Liver (tissue), 9 donors: ENCODE measurements around the gene KCNK16. TPM values are rescaled to one million over a fixed set of nuclear protein-coding genes. Genes with fewer than 3 reads are reported as not detected.

Experiments
- DNase-seq: peaks from one replicate; pipeline ENCODE4 v3.0.0-alpha.2; 2017; ENCODE audit warnings: low spot score
- H3K27ac ChIP-seq, 2 donors: one replicate each; pipeline ENCODE4 v1.7.0; 2013; ENCODE audit warnings: inconsistent platforms in 2 of 2, low read length in 2 of 2, control low read depth in 1 of 2, low read depth in 1 of 2, mild to moderate bottlenecking in 1 of 2
- H3K27me3 ChIP-seq, 4 donors: one replicate each; pipeline versions ENCODE4 v1.6.1 to v1.7.0; 2013; ENCODE audit warnings: low read length in 3 of 4, inconsistent platforms in 1 of 4, mild to moderate bottlenecking in 1 of 4, moderate library complexity in 1 of 4; ENCODE audit not compliant: control insufficient read depth in 4 of 4, insufficient read depth in 4 of 4
- H3K36me3 ChIP-seq, 4 donors: one replicate each; pipeline versions ENCODE4 v1.6.1 to v1.7.0; 2013; ENCODE audit warnings: low read length in 3 of 4, mild to moderate bottlenecking in 3 of 4, low read depth in 1 of 4, moderate library complexity in 1 of 4; ENCODE audit not compliant: control insufficient read depth in 4 of 4, insufficient read depth in 3 of 4
- H3K4me1 ChIP-seq, 4 donors: one replicate each; pipeline versions ENCODE4 v1.6.1 to v1.7.0; 2013; ENCODE audit warnings: low read length in 3 of 4, mild to moderate bottlenecking in 3 of 4, moderate library complexity in 1 of 4; ENCODE audit not compliant: control insufficient read depth in 4 of 4, insufficient read depth in 4 of 4
- H3K4me3 ChIP-seq, 3 donors: one replicate each; pipeline versions ENCODE4 v1.6.1 to v1.7.0; 2013; ENCODE audit warnings: low read length in 3 of 3, control low read depth in 1 of 3, low read depth in 1 of 3, mild to moderate bottlenecking in 1 of 3
- H3K9ac ChIP-seq, 2 donors: one replicate each; pipeline ENCODE4 v1.7.0; 2013; ENCODE audit warnings: low read length in 2 of 2, mild to moderate bottlenecking in 2 of 2, moderate library complexity in 2 of 2, control low read depth in 1 of 2, low read depth in 1 of 2
- H3K9me3 ChIP-seq, 4 donors: one replicate each; pipeline versions ENCODE4 v1.6.1 to v1.7.0; 2013; ENCODE audit warnings: low read length in 3 of 4; ENCODE audit not compliant: control insufficient read depth in 4 of 4
- EGR1 ChIP-seq, 2 donors: IDR thresholded peaks; 2 replicates each; pipeline ENCODE4 v1.6.1; 2016 to 2018; ENCODE audit warnings: antibody characterized with exemption in 2 of 2, low read depth in 2 of 2
- FOXA1 ChIP-seq: IDR thresholded peaks from 2 replicates; pipeline ENCODE4 v1.6.1; 2016; ENCODE audit warnings: antibody characterized with exemption
- FOXA2 ChIP-seq: IDR thresholded peaks from 2 replicates; pipeline ENCODE4 v1.6.1; 2016; ENCODE audit warnings: antibody characterized with exemption
- GABPA ChIP-seq, 2 donors: IDR thresholded peaks in 1 of 2; conservative IDR thresholded peaks in 1 of 2; 2 replicates each; pipeline ENCODE4 v1.6.1; 2016; ENCODE audit warnings: antibody characterized with exemption in 2 of 2, mild to moderate bottlenecking in 1 of 2, moderate library complexity in 1 of 2
- HNF4A ChIP-seq, 2 donors: conservative IDR thresholded peaks; 2 replicates each; pipeline ENCODE4 v1.6.1; 2016; ENCODE audit warnings: antibody characterized with exemption in 2 of 2, mild to moderate bottlenecking in 2 of 2
- HNF4G ChIP-seq: IDR thresholded peaks from 2 replicates; pipeline ENCODE4 v1.6.1; 2016; ENCODE audit warnings: antibody characterized with exemption
- JUND ChIP-seq, 2 donors: IDR thresholded peaks; 2 replicates each; pipeline ENCODE4 v1.6.1; 2016; ENCODE audit warnings: antibody characterized with exemption in 2 of 2
- NR2F2 ChIP-seq: IDR thresholded peaks from 2 replicates; pipeline ENCODE4 v1.6.1; 2016; ENCODE audit warnings: antibody characterized with exemption
- RAD21 ChIP-seq, 2 donors: IDR thresholded peaks; 2 replicates each; pipeline ENCODE4 v1.6.1; 2016; ENCODE audit warnings: antibody characterized with exemption in 2 of 2, mild to moderate bottlenecking in 2 of 2
- SP1 ChIP-seq: IDR thresholded peaks from 2 replicates; pipeline ENCODE4 v1.6.1; 2018; ENCODE audit warnings: antibody characterized with exemption, mild to moderate bottlenecking
- TAF1 ChIP-seq: conservative IDR thresholded peaks from 2 replicates; pipeline ENCODE4 v1.6.1; 2016; ENCODE audit warnings: antibody characterized with exemption, mild to moderate bottlenecking
- YY1 ChIP-seq: IDR thresholded peaks from 2 replicates; pipeline ENCODE4 v1.6.1; 2016; ENCODE audit warnings: antibody characterized with exemption, mild to moderate bottlenecking
- WGBS: extraction: QIAGEN DNeasy Blood & Tissue Kit; methylation state at CpG from one replicate; pipeline ENCODE4 v1.1.7; 2013; 5-methylcytosine and 5-hydroxymethylcytosine counted together
- polyA plus RNA-seq, 2 donors: library from polyadenylated mRNA; stranded (reverse) in 1 of 2; unstranded in 1 of 2; fragments of 200-250 nt in 1 of 2; fragments of >200 nt in 1 of 2; fragmentation: Nextera tagmentation in 1 of 2; extraction: Ambion mirVana in 1 of 2; gene quantifications; one replicate each; pipeline versions ENCODE4 v1.2.1 to v1.2.3, GENCODE V29; 2013 to 2015
- total RNA-seq, 2 donors: library from RNA; depleted of rRNA; stranded (reverse); fragments of >200 nt; gene quantifications; one replicate each; pipeline ENCODE4 v1.2.3, GENCODE V29; 2014
- TF ChIP-seq, protein P1 (sequence below): IDR thresholded peaks from 2 replicates; pipeline ENCODE4 v1.6.1; 2016; ENCODE audit warnings: antibody characterized with exemption
- TF ChIP-seq, protein P2 (sequence below): IDR thresholded peaks from 2 replicates; pipeline ENCODE4 v1.6.1; 2016; ENCODE audit warnings: antibody characterized with exemption
- TF ChIP-seq, protein P3 (sequence below): IDR thresholded peaks from 2 replicates; pipeline ENCODE4 v1.6.1; 2016; ENCODE audit warnings: antibody characterized with exemption
- TF ChIP-seq, protein P4 (sequence below): fragments of 150-350 bp; IDR thresholded peaks from 2 replicates; pipeline ENCODE4 v1.5.1; 2017; ENCODE audit warnings: improper control_type of control experiment, low read depth, low read length; ENCODE audit not compliant: missing input control
- TF ChIP-seq, protein P5 (sequence below): IDR thresholded peaks from 2 replicates; pipeline ENCODE4 v1.6.1; 2016; ENCODE audit warnings: antibody characterized with exemption, mild to moderate bottlenecking
- donor health status: healthy.
- donor health status: healthy.
- donor health status: healthy.
- donor health status: healthy.
- donor health status: healthy.

The KCNK16 gene
- total RNA-seq (not detected), polyA plus RNA-seq (not detected)

DNA sequence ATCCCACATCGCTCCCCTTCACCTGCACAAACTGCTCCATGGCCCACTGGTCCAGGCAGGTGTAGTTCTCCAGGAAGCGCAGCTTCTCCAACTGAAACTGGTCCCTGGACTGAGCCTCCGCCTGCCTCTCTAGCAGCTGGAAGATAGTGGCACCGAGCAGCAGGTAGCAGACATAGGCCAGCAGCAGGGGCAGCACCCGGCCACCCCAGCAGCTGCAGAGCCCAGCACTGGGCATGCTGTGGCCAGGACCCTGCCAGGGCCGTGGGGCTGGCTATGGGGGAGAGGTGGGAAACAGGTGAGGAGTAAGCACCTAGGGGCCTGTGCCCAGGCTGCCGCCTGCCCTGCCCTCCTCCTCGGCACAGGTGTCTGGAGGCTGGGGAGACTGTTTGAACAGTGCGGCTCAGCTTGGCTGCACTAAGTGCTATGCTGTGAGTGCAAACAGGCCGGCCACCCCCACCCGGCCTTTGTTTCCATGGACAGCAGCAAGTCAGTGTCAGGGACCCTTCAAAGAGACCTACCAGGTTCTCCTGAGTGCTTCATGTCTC lies at the start of gene KCNK16:
KCNK16 (minus strand) TSS at position 397 of the 545 bp plus-strand sequence; CDS start at position 235, 162 bp downstream.
- H3K36me3 ChIP-seq = no peaks in the 10 kb centered on the region
- no peaks in the 10 kb centered on the region for H3K4me1 ChIP-seq
- 78% methylated on average over 11 of the region's 11 CpGs for WGBS
- H3K27ac ChIP-seq = no peak within 1 kb of the TSS
- no peak for DNase-seq
- no peak within 1 kb of the TSS for H3K4me3 ChIP-seq
- no peak within 1 kb of the TSS for H3K9ac ChIP-seq
- H3K27me3 ChIP-seq = peaks cover 0 to 2% (median 0%) of the 10 kb centered on the region in 4 donors
- no peaks in the 10 kb centered on the region for H3K9me3 ChIP-seq
- TF ChIP-seq, protein P1, sequence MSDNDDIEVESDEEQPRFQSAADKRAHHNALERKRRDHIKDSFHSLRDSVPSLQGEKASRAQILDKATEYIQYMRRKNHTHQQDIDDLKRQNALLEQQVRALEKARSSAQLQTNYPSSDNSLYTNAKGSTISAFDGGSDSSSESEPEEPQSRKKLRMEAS = no peak
- TF ChIP-seq RAD21 (IDR thresholded peaks at IDR 0.05) (no peak), YY1 (no peak), NR2F2 (no peak), FOXA1 (no peak), FOXA2 (no peak), GABPA (IDR thresholded peaks at IDR 0.05 in 1 of 2, conservative IDR thresholded peaks at IDR 0.05 in 1 of 2) (no peak), TAF1 (no peak)
- TF ChIP-seq, protein P2, sequence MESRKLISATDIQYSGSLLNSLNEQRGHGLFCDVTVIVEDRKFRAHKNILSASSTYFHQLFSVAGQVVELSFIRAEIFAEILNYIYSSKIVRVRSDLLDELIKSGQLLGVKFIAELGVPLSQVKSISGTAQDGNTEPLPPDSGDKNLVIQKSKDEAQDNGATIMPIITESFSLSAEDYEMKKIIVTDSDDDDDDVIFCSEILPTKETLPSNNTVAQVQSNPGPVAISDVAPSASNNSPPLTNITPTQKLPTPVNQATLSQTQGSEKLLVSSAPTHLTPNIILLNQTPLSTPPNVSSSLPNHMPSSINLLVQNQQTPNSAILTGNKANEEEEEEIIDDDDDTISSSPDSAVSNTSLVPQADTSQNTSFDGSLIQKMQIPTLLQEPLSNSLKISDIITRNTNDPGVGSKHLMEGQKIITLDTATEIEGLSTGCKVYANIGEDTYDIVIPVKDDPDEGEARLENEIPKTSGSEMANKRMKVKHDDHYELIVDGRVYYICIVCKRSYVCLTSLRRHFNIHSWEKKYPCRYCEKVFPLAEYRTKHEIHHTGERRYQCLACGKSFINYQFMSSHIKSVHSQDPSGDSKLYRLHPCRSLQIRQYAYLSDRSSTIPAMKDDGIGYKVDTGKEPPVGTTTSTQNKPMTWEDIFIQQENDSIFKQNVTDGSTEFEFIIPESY = no peak
- TF ChIP-seq, protein P3, sequence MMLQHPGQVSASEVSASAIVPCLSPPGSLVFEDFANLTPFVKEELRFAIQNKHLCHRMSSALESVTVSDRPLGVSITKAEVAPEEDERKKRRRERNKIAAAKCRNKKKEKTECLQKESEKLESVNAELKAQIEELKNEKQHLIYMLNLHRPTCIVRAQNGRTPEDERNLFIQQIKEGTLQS = no peak

DNA sequence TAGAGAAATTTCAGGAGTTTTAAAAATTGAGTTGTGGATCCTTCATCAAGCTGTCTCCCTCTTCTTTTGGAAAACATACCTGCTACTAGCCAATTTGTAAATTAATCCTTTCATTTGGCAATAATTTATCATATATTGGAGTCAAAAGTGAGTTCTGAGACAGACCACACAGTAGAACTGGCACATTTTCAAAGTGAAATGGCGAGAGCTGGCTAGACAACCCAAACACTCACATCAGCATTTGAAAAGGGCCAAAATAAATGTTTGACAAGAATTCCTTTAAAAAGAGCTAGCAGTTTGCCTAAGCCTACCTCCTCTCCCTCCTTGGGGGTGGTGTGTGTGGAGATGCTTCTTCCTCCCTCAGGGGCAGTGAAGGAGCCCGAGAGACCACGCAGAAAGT lies 47.9 kb upstream of the KCNK16 start:
- no peak for DNase-seq
- Histone ChIP-seq H3K4me3 (no peak overlapping the region), H3K4me1 (peaks cover 3 to 16% (median 12%) of the 10 kb centered on the region in 4 donors), H3K27me3 (no peaks in the 10 kb centered on the region), H3K9me3 (no peaks in the 10 kb centered on the region), H3K27ac (no peak overlapping the region), H3K36me3 (no peaks in the 10 kb centered on the region), H3K9ac (no peak overlapping the region)
- TF ChIP-seq FOXA1 (no peak), RAD21 (IDR thresholded peaks at IDR 0.05) (no peak), NR2F2 (no peak), SP1 (no peak), JUND (IDR thresholded peaks at IDR 0.05) (no peak), EGR1 (IDR thresholded peaks at IDR 0.05; ENCODE audit: low read depth in 2 of 2) (no peak)
- TF ChIP-seq, protein P2 = no peak
- 67% methylated on average over 3 of the region's 3 CpGs for WGBS

DNA sequence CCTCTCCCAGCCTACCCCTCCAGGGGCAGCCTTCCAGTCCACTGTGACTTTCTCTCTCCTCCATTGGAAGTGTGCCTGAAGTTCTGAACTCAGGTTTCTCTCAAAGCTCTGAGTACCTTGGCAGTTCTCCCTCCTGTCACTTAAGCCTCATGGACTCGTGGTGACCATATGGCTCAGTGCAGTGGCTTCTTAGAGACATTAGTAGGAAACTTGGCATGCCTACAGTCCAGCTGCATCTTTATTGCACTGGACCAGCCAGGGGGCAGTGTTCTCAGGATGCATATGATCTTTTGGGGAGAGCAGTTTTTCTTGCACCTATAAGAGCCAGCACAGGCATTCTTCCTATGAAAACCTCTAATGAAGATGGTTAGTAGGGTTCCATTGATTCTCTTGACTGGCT lies 47.5 kb upstream of the KCNK16 start:
- no peak for TF ChIP-seq HNF4G
- no peak for TF ChIP-seq HNF4A (conservative IDR thresholded peaks at IDR 0.05)
- no peak for TF ChIP-seq SP1
- TF ChIP-seq RAD21 (IDR thresholded peaks at IDR 0.05) = peak in 1 of 2 donors; percentile 30
- TF ChIP-seq, protein P4, sequence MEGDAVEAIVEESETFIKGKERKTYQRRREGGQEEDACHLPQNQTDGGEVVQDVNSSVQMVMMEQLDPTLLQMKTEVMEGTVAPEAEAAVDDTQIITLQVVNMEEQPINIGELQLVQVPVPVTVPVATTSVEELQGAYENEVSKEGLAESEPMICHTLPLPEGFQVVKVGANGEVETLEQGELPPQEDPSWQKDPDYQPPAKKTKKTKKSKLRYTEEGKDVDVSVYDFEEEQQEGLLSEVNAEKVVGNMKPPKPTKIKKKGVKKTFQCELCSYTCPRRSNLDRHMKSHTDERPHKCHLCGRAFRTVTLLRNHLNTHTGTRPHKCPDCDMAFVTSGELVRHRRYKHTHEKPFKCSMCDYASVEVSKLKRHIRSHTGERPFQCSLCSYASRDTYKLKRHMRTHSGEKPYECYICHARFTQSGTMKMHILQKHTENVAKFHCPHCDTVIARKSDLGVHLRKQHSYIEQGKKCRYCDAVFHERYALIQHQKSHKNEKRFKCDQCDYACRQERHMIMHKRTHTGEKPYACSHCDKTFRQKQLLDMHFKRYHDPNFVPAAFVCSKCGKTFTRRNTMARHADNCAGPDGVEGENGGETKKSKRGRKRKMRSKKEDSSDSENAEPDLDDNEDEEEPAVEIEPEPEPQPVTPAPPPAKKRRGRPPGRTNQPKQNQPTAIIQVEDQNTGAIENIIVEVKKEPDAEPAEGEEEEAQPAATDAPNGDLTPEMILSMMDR = peak; percentile 5
- TF ChIP-seq, protein P5, sequence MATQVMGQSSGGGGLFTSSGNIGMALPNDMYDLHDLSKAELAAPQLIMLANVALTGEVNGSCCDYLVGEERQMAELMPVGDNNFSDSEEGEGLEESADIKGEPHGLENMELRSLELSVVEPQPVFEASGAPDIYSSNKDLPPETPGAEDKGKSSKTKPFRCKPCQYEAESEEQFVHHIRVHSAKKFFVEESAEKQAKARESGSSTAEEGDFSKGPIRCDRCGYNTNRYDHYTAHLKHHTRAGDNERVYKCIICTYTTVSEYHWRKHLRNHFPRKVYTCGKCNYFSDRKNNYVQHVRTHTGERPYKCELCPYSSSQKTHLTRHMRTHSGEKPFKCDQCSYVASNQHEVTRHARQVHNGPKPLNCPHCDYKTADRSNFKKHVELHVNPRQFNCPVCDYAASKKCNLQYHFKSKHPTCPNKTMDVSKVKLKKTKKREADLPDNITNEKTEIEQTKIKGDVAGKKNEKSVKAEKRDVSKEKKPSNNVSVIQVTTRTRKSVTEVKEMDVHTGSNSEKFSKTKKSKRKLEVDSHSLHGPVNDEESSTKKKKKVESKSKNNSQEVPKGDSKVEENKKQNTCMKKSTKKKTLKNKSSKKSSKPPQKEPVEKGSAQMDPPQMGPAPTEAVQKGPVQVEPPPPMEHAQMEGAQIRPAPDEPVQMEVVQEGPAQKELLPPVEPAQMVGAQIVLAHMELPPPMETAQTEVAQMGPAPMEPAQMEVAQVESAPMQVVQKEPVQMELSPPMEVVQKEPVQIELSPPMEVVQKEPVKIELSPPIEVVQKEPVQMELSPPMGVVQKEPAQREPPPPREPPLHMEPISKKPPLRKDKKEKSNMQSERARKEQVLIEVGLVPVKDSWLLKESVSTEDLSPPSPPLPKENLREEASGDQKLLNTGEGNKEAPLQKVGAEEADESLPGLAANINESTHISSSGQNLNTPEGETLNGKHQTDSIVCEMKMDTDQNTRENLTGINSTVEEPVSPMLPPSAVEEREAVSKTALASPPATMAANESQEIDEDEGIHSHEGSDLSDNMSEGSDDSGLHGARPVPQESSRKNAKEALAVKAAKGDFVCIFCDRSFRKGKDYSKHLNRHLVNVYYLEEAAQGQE = no peak
- H3K36me3 ChIP-seq = no peaks in the 10 kb centered on the region
- H3K4me1 ChIP-seq = peaks cover 3 to 14% (median 8%) of the 10 kb centered on the region in 4 donors
- H3K27ac ChIP-seq = no peak overlapping the region
- no peak for DNase-seq
- H3K27me3 ChIP-seq = no peaks in the 10 kb centered on the region
- H3K9me3 ChIP-seq = no peaks in the 10 kb centered on the region
- H3K4me3 ChIP-seq = no peak overlapping the region
- 20% methylated on average over 1 of the region's 1 CpG for WGBS
- H3K9ac ChIP-seq = no peak overlapping the region
